GM12865 (cell line): ENCODE measurements around the gene CARMIL1.

Experiments
- DNase-seq: peaks from one replicate; pipeline ENCODE4 v3.0.0; 2010; ENCODE audit warnings: low read depth
- H3K4me3 ChIP-seq: 2 replicates; pipeline ENCODE4 v1.5.1; 2011; ENCODE audit warnings: mild to moderate bottlenecking, low read depth, low read length, control low read depth
- TF ChIP-seq, protein P1 (sequence below): IDR thresholded peaks from 2 replicates; pipeline ENCODE4 v1.5.1; 2011; ENCODE audit warnings: low read length, control low read depth, low read depth, inconsistent platforms; ENCODE audit not compliant: insufficient read depth; ENCODE audit errors: missing control alignments

The CARMIL1 gene

DNA sequence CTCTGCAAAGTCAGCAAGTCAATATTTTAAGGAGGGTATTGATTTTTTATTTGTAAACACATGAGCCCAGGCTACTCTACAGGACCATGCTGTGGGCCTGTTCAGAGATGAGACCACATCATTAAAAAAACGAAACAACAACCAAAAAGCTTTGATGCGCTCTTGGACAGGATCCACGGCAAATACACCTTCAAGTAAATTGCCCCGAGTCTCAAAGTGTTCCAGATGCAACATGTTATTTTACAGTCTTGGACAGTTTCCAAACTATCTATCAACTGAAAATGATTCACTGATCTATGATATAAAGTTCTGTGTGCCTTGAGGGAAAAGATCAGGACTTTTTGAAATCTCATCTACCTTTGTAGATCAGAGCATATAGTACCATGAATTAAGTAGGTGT lies 25.8 kb upstream of the CARMIL1 start:
- no peak for DNase-seq
- no peak overlapping the region for H3K4me3 ChIP-seq
- TF ChIP-seq, protein P1, sequence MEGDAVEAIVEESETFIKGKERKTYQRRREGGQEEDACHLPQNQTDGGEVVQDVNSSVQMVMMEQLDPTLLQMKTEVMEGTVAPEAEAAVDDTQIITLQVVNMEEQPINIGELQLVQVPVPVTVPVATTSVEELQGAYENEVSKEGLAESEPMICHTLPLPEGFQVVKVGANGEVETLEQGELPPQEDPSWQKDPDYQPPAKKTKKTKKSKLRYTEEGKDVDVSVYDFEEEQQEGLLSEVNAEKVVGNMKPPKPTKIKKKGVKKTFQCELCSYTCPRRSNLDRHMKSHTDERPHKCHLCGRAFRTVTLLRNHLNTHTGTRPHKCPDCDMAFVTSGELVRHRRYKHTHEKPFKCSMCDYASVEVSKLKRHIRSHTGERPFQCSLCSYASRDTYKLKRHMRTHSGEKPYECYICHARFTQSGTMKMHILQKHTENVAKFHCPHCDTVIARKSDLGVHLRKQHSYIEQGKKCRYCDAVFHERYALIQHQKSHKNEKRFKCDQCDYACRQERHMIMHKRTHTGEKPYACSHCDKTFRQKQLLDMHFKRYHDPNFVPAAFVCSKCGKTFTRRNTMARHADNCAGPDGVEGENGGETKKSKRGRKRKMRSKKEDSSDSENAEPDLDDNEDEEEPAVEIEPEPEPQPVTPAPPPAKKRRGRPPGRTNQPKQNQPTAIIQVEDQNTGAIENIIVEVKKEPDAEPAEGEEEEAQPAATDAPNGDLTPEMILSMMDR, result no peak

DNA sequence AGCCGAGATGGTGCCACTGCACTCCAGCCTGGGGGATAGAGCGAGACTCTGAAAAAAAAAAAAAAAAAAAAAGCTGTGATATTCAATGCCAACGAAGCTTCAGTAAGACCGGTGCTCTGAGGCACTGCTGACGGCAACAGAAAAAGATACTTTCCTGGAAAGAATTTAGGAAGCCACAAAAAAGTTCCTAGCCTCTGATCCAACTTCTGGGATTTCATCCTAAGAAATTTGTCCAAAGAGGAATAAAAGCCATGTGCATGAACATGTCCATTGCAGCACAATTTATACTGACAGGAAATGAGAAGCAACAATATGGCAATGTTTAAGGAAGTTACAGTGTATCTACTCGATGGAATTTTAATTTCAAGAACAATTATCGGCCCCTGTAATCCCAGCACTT lies 24.5 kb upstream of the CARMIL1 start:
- DNase-seq, result no peak
- H3K4me3 ChIP-seq, result no peak overlapping the region
- TF ChIP-seq, protein P1, result no peak

DNA sequence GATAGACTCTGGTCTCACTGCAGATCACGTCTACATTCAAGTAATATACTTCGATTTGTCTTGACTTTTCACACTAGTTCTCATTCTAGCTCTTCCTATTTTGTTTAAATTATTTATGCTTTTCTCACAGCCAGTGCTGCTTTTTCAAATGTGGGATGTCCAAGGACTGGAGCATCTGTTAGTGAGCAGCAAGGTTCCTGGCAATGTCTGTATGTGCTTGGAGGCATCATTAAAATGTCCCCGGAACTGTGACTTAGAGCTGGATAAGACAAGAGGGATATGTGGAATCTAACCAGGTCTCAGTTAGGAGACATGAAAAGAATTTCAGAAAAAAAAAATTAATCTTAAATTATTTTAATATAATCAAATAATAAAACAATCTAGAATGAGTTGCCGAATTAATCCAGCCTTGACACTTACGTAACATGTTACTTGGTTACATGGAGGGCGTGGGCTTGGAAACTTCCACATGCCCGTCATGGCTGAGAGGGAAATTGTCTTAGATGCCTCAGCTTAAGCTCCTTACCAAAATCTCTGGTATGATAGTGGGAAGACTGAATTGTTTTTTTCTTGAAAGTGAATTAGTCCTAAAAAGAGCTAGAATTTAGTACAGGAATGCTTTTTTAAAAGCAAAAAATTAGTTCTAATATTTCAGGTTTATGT lies 21.4 kb upstream of the CARMIL1 start:
- TF ChIP-seq, protein P1, result no peak
- DNase-seq, result no peak
- H3K4me3 ChIP-seq, result no peak overlapping the region

DNA sequence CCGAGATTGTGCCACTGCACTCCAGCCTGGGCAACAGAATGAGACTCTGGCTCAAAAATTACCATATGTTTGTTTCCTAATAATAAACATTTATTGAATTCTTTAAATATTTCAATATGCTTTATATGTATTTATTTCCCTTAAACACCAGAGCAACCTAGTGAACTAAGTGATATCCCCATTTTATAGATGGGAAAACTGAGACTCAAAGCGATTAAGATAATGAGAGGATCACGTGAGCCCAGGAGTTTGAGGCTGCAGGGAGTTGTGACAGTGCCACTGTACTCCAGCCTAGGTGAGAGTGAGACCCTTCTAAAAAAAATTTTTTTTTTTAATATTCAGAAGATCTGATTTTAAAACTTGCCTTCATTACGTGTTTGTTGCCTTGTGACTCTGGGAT lies 19.4 kb upstream of the CARMIL1 start:
- H3K4me3 ChIP-seq, result no peak overlapping the region
- TF ChIP-seq, protein P1, result no peak
- DNase-seq, result no peak

DNA sequence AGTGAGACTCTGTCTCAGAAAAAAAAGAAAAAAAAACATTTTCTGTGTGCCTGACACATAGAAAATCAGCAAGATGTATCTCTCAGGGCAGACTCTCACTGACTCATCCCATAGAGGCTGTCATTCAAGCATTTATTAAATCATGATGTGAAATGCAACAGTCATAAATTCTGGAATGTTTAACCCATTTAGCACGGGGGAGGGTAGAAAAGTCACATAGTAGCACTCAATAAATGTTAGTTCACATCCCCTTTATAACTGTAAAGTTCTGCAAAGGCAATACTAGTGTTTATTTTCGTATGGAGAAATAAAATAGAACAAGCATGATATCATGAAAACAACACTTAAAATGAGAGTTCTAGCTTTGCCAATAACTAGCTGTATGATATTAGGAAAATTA lies 15.5 kb upstream of the CARMIL1 start:
- DNase-seq, result no peak
- H3K4me3 ChIP-seq, result no peak overlapping the region
- TF ChIP-seq, protein P1, result no peak

DNA sequence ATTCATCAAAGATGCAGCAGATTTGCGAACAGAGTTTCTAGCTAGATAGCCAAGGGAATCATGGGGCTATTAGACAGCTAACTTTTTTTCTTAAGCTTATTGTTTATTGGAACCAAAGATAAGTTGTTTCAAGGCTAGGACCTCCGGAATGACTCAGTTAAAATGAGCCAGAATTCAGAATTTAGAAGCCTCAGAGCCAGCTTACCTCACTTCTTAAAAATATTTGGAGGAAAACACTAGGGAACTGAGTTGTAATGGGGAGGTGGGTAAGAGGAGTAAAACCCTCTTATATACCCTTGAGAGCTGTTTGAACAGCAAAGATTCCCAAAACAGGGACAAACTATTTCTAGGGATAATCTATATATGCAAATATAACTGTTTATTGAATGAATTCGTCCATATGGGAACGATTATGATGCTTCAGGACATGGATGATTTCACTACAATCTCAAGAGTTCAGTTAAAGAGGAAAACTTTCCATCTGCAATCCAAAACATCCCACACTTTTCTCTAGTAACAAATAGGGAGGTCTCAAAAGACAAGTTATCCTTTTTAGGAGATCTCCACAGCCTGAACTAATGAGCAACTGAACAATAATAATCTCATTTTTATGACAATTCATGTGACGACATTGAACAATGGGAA lies 12.6 kb upstream of the CARMIL1 start:
- TF ChIP-seq, protein P1, result no peak
- no peak overlapping the region for H3K4me3 ChIP-seq
- no peak for DNase-seq

DNA sequence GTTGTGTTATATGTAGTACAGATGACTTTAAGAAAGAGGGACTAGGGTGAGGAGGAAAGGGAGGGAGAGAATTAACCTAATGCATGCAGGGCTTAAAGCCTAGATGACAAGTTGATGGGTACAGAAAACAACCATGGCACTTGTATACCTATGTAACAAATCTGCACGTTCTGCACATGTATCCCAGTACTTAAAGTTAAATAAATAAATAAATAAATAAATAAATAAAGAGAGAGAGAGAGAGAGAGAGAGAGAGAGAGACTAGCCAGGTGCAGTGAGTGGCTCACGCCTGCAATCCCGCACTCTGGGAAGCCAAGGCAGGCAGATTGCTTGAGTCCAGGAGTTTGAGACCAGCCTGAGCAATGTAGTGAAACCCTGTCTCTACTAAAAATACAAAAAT lies 11.5 kb upstream of the CARMIL1 start:
- TF ChIP-seq, protein P1, result no peak
- H3K4me3 ChIP-seq, result no peak overlapping the region
- DNase-seq, result no peak
